22Rv1 (cell line): Measurements from ENCODE around the gene CAMTA1.

Experiments
- CTCF ChIP-seq: fragments of 450-650 bp; IDR thresholded peaks from 2 replicates; pipeline ENCODE4 v1.5.1; 2017; ENCODE audit warnings: mild to moderate bottlenecking
- ZFX ChIP-seq: fragments of 450-650 bp; IDR thresholded peaks from 2 replicates; pipeline ENCODE4 v1.6.1; 2017; ENCODE audit warnings: antibody characterized with exemption, borderline replicate concordance

- no peak for TF ChIP-seq CTCF
- TF ChIP-seq ZFX = no peak
Measured at GRCh38 chr1:7755448-7755847, 970.2 kb downstream of the CAMTA1 start.
